Subcutaneous adipose tissue (tissue), 4 donors: ENCODE data around the gene NACC1. TPM values are rescaled to one million over a fixed set of nuclear protein-coding genes. Genes with fewer than 3 reads are reported as not detected.

Experiments
- CTCF ChIP-seq: fragments of 450-650 bp; IDR thresholded peaks from one replicate; pipeline ENCODE4 v1.5.1; 2016; ENCODE audit warnings: low read depth, mild to moderate bottlenecking, control low read depth, antibody characterized with exemption, moderate library complexity
- total RNA-seq, 4 donors: library from RNA; depleted of rRNA; stranded (reverse); fragments of >200 nt; gene quantifications; one replicate each; pipeline ENCODE4 v1.1.0, GENCODE V29; 2016

Gene NACC1
- total RNA-seq, 4 donors from 2014 or later, result 8.5 to 13.6 (median 9.7) TPM

- TF ChIP-seq CTCF, result no peak
Observed at GRCh38 chr19:13074378-13074777, 43.7 kb upstream of the NACC1 start.

GRCh38 chr19:13076320-13076719 is 41.7 kb upstream of the NACC1 start:
- no peak for TF ChIP-seq CTCF

DNA sequence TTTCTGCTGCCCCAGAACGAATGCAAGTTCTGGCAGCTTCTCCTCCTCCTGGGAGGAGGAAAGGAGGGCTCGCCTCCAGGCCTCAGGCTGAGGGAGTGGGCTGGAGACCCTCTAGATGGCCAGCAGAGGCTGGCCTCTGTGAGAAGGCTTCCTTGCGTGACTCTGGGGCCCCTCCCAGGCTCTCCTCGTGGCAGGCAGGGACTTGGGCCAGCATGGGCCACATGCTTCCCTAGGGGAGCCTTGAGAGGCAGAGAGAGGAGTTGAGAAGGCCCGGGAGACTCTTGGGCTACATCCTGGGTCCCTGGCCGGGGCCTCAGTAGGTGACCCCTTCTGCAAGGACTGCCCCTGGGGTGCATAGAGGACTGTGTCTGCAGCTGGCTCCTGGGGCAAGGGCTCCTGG is 41.3 kb upstream of the NACC1 start:
- no peak for TF ChIP-seq CTCF

DNA sequence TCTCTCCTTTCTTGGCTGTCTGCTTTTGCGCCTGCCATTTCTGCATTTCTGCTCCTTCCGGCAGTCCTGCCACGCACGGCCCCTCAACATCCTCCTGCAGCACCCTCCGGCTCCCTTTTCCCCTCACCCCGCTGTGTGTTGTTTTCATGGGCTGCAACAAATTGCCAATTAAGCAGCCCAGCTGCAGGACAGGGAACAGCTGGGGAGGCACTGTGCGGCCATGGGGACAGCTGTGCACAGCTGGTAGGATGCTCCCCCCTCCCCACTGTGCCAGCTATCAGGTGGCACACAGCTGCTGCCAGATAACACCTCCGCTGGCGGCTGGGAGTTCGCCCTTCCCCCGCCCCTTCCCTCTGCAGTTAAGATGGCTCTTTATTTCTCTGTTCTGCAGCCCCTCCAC is 40.8 kb upstream of the NACC1 start:
- no peak for TF ChIP-seq CTCF

DNA sequence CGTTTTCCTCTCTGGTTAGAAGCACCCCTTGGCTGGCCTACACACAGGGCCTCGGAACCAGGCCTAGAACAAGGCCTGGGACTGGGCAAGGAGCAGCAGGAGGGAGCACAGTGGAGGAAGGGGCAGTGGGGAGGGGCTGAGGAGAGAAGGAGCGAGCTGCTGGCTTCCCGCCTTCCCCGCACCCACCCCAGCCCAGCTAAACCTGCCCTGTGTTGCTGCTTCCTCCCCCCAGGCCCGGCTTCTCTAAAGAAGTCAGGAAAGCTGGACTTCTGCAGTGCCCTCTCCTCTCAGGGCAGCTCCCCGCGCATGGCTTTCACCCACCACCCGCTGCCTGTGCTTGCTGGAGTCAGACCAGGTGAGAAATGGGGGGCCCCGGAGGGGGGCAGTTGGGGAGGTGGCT is 39.7 kb upstream of the NACC1 start:
- TF ChIP-seq CTCF, result no peak

- TF ChIP-seq CTCF, result no peak
Observed at GRCh38 chr19:13078897-13079541, 39.0 kb upstream of the NACC1 start.

GRCh38 chr19:13079542-13079986 is 38.5 kb upstream of the NACC1 start:
- no peak for TF ChIP-seq CTCF
